HepG2 (cell line): ENCODE results near the gene TRIM27. TPM values are rescaled to one million over a fixed set of nuclear protein-coding genes. Genes with fewer than 3 reads are reported as not detected.

Experiments
- ADNP ChIP-seq: sonication (generic); formaldehyde crosslinking; IDR thresholded peaks from 2 replicates; pipeline ENCODE4 v1.4.0; 2020; ENCODE audit warnings: missing genetic modification reagents
- ARNTL ChIP-seq: sonication (generic); formaldehyde crosslinking; IDR thresholded peaks from 2 replicates; pipeline ENCODE4 v1.4.0; 2020; ENCODE audit warnings: mild to moderate bottlenecking, missing genetic modification reagents
- ASH2L ChIP-seq: fragments of 300-600, 200-600 bp; sonication (generic); IDR thresholded peaks from 2 replicates; pipeline ENCODE4 v1.7.0; 2017; ENCODE audit warnings: low read depth, mild to moderate bottlenecking, moderate library complexity, mixed read lengths, low read length; ENCODE audit not compliant: insufficient read length
- KLF13 ChIP-seq: sonication (generic); formaldehyde crosslinking; IDR thresholded peaks from 2 replicates; pipeline ENCODE4 v1.4.0; 2020; ENCODE audit warnings: mild to moderate bottlenecking, missing genetic modification reagents
- MZF1 ChIP-seq: sonication (generic); formaldehyde crosslinking; IDR thresholded peaks from 2 replicates; pipeline ENCODE4 v1.8.1; 2023; ENCODE audit warnings: mild to moderate bottlenecking, missing genetic modification reagents, borderline replicate concordance
- NCOR1 ChIP-seq: fragments of 200-600 bp; sonication (generic); IDR thresholded peaks from 2 replicates; pipeline ENCODE4 v1.7.0; 2017; ENCODE audit warnings: antibody characterized with exemption, low read length, borderline replicate concordance
- RNF2 ChIP-seq: fragments of 450-650 bp; conservative IDR thresholded peaks from 2 replicates; pipeline ENCODE4 v1.6.1; 2016; ENCODE audit warnings: low read depth
- SMC3 ChIP-seq: IDR thresholded peaks from 2 replicates; pipeline ENCODE4 v1.6.1; 2011; ENCODE audit warnings: low read length, improper control_type of control experiment
- TBX3 ChIP-seq: fragments of 450-650 bp; IDR thresholded peaks from 2 replicates; pipeline ENCODE4 v1.6.1; 2017; ENCODE audit warnings: antibody characterized with exemption, mild to moderate bottlenecking, inconsistent platforms, borderline replicate concordance
- TGIF2 ChIP-seq: IDR thresholded peaks from 2 replicates; pipeline ENCODE4 v1.6.1; 2016; ENCODE audit warnings: control low read depth, missing compliant biosample characterization
- ZFP37 ChIP-seq: sonication (generic); formaldehyde crosslinking; IDR thresholded peaks from 2 replicates; pipeline ENCODE4 v1.4.0; 2020; ENCODE audit warnings: missing genetic modification reagents, borderline replicate concordance
- ZFX ChIP-seq: sonication (generic); formaldehyde crosslinking; IDR thresholded peaks from 2 replicates; pipeline ENCODE4 v1.4.0; 2020; ENCODE audit warnings: mild to moderate bottlenecking, low read depth, missing genetic modification reagents, moderate library complexity
- ZNF292 ChIP-seq: sonication (generic); formaldehyde crosslinking; IDR thresholded peaks from 2 replicates; pipeline ENCODE4 v1.8.1; 2022; ENCODE audit warnings: mild to moderate bottlenecking, low read depth, missing genetic modification reagents, borderline replicate concordance
- ZNF678 ChIP-seq: sonication (generic); formaldehyde crosslinking; IDR thresholded peaks from 2 replicates; pipeline ENCODE4 v1.4.0; 2020; ENCODE audit warnings: mild to moderate bottlenecking, missing genetic modification reagents
- ZNF709 ChIP-seq: sonication (generic); formaldehyde crosslinking; IDR thresholded peaks from 2 replicates; pipeline ENCODE4 v1.5.0; 2020; ENCODE audit warnings: mild to moderate bottlenecking, missing genetic modification reagents
- ZNF768 ChIP-seq: sonication (generic); formaldehyde crosslinking; IDR thresholded peaks from 2 replicates; pipeline ENCODE4 v1.4.0; 2020; ENCODE audit warnings: missing genetic modification reagents
- polyA plus RNA-seq, 8 experiments: library from polyadenylated mRNA; depleted of rRNA in 3 of 8; stranded (reverse) in 7 of 8; unstranded in 1 of 8; fragments of >200 nt; fragmentation: Illumina TruSeq in 4 of 8; extraction: Trizol in 4 of 8; gene quantifications; 2 replicates each; pipeline versions ENCODE4 v1.2.1 to v1.2.3, GENCODE V29; 2011 to 2016; ENCODE audit warnings: low read depth in 4 of 8, missing spikeins in 1 of 8, mixed read lengths in 1 of 8; ENCODE audit not compliant: insufficient read depth in 1 of 8
- total RNA-seq, 5 experiments: library from RNA; depleted of rRNA; stranded (reverse); fragments of >200 nt; fragmentation: Illumina TruSeq; extraction: Trizol; gene quantifications; 2 replicates each; pipeline ENCODE4 v1.2.3, GENCODE V29; 2016; ENCODE audit warnings: low read depth in 1 of 5
- TF ChIP-seq, protein P1 (sequence below): sonication (generic); formaldehyde crosslinking; IDR thresholded peaks from 2 replicates; pipeline ENCODE4 v1.8.0; 2022; ENCODE audit warnings: missing genetic modification reagents, mild to moderate bottlenecking, borderline replicate concordance
- TF ChIP-seq, protein P2 (sequence below): sonication (generic); formaldehyde crosslinking; IDR thresholded peaks from 2 replicates; pipeline ENCODE4 v1.5.1; 2020; ENCODE audit warnings: mild to moderate bottlenecking, missing genetic modification reagents, borderline replicate concordance
- TF ChIP-seq, protein P3 (sequence below): sonication (generic); formaldehyde crosslinking; conservative IDR thresholded peaks from 2 replicates; pipeline ENCODE4 v1.4.0; 2020; ENCODE audit warnings: missing genetic modification reagents
- TF ChIP-seq, protein P4 (sequence below): fragments of 450-650 bp; IDR thresholded peaks from 2 replicates; pipeline ENCODE4 v1.6.1; 2016

TRIM27 gene
- total and polyA plus RNA-seq, 2 of the 13 experiments (the other 11 are each of a cell fraction or from before 2014, with no cell fraction given) = 88.6 to 112 TPM

DNA sequence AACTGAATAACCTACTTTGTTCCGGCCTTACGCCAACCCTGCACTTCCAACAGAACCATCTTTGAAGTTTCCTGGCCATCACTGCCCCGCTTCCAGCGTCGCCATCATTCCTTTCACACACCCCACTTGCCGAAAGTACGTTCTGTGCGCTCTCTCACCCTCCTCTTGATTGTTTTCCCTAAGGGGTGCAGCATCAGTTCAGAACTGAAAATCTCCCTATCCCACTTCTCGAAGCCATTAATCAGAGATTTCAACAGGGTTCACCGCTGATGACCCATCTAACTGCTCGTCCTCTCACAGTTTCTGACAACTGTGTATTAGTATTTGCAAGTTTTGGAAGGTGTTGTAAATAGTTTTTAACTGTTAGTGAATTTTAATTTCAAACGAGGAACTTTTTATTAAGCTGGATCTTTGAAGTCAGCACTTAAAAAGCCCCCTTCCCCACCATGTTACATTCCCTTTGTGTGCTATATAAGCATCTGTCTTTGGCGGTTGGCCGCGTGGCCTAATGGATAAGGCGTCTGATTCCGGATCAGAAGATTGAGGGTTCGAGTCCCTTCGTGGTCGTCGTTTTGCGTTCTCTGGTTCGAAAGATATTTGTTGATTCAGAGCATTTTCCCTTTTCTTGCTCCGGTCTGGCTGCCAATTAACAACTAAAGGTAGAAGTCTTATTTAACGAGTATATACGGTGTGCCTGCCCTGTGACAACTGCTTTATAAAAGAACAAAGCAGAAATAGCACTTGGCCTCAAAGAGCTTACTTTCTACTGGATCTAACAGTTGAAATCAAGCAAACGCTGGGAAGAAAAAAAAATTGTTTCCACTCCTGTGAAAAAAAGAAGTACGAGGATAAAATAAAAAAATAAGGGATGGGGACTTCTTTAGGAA lies 42.6 kb downstream of the TRIM27 start (continued):
- TF ChIP-seq ADNP (CRISPR knock-in tag) (no peak; the same call in 1 of the 2 replicates), ARNTL (CRISPR knock-in tag) (no peak), TGIF2 (CRISPR knock-in tag) (peak; percentile 76), ZFX (CRISPR knock-in tag) (peak; percentile 45; the same call in 1 of the 2 replicates), RNF2 (no peak), TBX3 (no peak), ZNF768 (CRISPR knock-in tag) (no peak), NCOR1 (peak; percentile 72; the same call in 1 of the 2 replicates), KLF13 (CRISPR knock-in tag) (no peak), ZNF709 (0 out of 2 replicates have a peak, but pooled peaks have one; percentile 27), ZFP37 (CRISPR knock-in tag) (no peak), ASH2L (peak; percentile 60), MZF1 (CRISPR knock-in tag) (no peak), ZNF292 (CRISPR knock-in tag) (no peak), ZNF678 (CRISPR knock-in tag) (no peak), SMC3 (no peak)
- TF ChIP-seq, protein P1, sequence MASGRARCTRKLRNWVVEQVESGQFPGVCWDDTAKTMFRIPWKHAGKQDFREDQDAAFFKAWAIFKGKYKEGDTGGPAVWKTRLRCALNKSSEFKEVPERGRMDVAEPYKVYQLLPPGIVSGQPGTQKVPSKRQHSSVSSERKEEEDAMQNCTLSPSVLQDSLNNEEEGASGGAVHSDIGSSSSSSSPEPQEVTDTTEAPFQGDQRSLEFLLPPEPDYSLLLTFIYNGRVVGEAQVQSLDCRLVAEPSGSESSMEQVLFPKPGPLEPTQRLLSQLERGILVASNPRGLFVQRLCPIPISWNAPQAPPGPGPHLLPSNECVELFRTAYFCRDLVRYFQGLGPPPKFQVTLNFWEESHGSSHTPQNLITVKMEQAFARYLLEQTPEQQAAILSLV (CRISPR knock-in tag) = no peak
- TF ChIP-seq, protein P2, sequence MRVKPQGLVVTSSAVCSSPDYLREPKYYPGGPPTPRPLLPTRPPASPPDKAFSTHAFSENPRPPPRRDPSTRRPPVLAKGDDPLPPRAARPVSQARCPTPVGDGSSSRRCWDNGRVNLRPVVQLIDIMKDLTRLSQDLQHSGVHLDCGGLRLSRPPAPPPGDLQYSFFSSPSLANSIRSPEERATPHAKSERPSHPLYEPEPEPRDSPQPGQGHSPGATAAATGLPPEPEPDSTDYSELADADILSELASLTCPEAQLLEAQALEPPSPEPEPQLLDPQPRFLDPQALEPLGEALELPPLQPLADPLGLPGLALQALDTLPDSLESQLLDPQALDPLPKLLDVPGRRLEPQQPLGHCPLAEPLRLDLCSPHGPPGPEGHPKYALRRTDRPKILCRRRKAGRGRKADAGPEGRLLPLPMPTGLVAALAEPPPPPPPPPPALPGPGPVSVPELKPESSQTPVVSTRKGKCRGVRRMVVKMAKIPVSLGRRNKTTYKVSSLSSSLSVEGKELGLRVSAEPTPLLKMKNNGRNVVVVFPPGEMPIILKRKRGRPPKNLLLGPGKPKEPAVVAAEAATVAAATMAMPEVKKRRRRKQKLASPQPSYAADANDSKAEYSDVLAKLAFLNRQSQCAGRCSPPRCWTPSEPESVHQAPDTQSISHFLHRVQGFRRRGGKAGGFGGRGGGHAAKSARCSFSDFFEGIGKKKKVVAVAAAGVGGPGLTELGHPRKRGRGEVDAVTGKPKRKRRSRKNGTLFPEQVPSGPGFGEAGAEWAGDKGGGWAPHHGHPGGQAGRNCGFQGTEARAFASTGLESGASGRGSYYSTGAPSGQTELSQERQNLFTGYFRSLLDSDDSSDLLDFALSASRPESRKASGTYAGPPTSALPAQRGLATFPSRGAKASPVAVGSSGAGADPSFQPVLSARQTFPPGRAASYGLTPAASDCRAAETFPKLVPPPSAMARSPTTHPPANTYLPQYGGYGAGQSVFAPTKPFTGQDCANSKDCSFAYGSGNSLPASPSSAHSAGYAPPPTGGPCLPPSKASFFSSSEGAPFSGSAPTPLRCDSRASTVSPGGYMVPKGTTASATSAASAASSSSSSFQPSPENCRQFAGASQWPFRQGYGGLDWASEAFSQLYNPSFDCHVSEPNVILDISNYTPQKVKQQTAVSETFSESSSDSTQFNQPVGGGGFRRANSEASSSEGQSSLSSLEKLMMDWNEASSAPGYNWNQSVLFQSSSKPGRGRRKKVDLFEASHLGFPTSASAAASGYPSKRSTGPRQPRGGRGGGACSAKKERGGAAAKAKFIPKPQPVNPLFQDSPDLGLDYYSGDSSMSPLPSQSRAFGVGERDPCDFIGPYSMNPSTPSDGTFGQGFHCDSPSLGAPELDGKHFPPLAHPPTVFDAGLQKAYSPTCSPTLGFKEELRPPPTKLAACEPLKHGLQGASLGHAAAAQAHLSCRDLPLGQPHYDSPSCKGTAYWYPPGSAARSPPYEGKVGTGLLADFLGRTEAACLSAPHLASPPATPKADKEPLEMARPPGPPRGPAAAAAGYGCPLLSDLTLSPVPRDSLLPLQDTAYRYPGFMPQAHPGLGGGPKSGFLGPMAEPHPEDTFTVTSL (CRISPR knock-in tag) = peak; percentile 15; the same call in 1 of the 2 replicates
- TF ChIP-seq, protein P3, sequence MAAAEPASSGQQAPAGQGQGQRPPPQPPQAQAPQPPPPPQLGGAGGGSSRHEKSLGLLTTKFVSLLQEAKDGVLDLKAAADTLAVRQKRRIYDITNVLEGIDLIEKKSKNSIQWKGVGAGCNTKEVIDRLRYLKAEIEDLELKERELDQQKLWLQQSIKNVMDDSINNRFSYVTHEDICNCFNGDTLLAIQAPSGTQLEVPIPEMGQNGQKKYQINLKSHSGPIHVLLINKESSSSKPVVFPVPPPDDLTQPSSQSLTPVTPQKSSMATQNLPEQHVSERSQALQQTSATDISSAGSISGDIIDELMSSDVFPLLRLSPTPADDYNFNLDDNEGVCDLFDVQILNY = no peak
- TF ChIP-seq, protein P4, sequence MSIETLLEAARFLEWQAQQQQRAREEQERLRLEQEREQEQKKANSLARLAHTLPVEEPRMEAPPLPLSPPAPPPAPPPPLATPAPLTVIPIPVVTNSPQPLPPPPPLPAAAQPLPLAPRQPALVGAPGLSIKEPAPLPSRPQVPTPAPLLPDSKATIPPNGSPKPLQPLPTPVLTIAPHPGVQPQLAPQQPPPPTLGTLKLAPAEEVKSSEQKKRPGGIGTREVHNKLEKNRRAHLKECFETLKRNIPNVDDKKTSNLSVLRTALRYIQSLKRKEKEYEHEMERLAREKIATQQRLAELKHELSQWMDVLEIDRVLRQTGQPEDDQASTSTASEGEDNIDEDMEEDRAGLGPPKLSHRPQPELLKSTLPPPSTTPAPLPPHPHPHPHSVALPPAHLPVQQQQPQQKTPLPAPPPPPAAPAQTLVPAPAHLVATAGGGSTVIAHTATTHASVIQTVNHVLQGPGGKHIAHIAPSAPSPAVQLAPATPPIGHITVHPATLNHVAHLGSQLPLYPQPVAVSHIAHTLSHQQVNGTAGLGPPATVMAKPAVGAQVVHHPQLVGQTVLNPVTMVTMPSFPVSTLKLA = no peak
